Spleen (tissue), 7 donors: Measurements from ENCODE around the gene PIGM.

ENCODE experiments used
- CTCF ChIP-seq, 11 experiments: fragments of 200-600 bp in 7 of 11; fragments of 450-650 bp in 4 of 11; sonication (generic) in 4 of 11; IDR thresholded peaks in 8 of 11; conservative IDR thresholded peaks in 3 of 11; 1 replicate in 7 of 11; 2 replicates in 4 of 11; pipeline versions ENCODE4 v1.4.0 to v1.8.0; 2016 to 2021; ENCODE audit warnings: antibody characterized with exemption in 11 of 11, inconsistent platforms in 4 of 11, mild to moderate bottlenecking in 1 of 11
- POLR2A ChIP-seq, 3 donors: fragments of 450-650 bp; IDR thresholded peaks; one replicate each; pipeline ENCODE4 v1.5.1; 2017; ENCODE audit warnings: antibody characterized with exemption in 3 of 3, mild to moderate bottlenecking in 1 of 3
- donor health status: DM: no; HTN: no; CAD: no; lungs with moderate emphysema.
- donor health status: DM: no; HTN: no; CAD: no.
- donor health status: DM: no; HTN: no; CAD: no.

- TF ChIP-seq POLR2A (IDR thresholded peaks at IDR 0.05) (no peak), CTCF (IDR thresholded peaks at IDR 0.05 in 8 of 11, conservative IDR thresholded peaks at IDR 0.05 in 3 of 11) (no peak)
Observed at GRCh38 chr1:159977364-159978106, 54.3 kb downstream of the PIGM start.
